Activated T-cell treated with anti-CD3 and anti-CD28 coated beads for 1 hour (primary cell): Measurements from ENCODE around the gene GCNT1.
"Not testable (repeated sequence)": the region's sequence is repeated elsewhere in the genome, so short reads cannot be mapped to it uniquely, and the experiment has no call there.

ENCODE experiments used
- DNase-seq: peaks from one replicate; pipeline ENCODE4 v3.0.0-alpha.2; 2020; ENCODE audit warnings: low read depth

Gene GCNT1

DNA sequence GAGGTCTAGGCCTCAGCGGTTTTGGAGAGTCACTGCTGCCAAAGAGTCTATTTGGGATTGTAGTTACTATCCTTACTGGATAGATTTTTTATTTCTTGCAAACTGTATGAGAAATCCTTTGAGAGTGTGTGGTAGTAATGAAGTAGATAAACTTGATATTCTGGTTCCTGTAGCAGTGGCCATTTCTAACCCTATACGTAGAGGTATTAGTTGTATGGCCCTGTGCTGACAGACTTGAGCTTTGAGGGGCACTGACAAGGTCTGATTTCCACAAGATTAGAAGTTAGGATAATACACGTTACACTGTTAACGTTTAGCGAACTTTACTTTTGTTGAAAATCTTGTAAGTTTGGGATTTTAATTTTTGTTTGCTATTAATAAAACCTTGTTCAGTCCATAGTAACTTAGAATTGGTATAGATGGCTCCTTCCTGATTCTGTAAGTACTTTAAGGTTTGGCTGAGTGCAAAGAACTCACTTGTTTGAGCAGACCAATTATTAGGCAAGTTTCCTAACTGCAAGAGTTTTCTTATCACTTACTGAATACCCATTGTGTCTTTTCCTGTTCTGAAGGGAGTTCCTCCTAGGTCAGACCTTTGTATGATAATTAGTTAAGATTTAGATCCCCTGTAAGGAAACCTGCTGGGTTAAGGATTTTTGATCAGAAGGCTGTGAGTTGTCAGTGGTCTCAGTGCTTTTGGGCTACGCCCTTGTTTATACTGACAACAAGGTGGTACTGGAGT is 31.4 kb downstream of the GCNT1 start:
- DNase-seq: no peak

DNA sequence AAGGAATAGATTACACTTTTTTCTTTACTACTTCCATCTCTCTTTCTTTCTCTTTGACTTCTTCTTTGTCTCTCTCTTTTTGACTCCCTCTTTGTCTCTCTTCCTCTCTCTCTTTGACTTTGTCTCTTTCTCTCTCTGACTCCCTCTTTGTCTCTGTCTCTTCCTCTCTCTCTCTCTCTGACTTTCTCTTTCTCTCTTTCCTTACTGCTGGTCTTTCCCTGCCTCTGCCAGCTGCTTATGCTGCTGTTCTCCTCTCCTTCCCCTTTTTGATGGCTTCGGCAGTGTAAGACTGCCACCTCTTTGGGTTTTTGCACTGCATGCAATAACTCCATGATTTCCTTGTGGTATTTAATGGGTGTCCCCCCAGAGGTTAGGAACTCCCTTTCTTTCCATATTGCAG is 32.1 kb downstream of the GCNT1 start:
- DNase-seq: not testable (repeated sequence)

DNA sequence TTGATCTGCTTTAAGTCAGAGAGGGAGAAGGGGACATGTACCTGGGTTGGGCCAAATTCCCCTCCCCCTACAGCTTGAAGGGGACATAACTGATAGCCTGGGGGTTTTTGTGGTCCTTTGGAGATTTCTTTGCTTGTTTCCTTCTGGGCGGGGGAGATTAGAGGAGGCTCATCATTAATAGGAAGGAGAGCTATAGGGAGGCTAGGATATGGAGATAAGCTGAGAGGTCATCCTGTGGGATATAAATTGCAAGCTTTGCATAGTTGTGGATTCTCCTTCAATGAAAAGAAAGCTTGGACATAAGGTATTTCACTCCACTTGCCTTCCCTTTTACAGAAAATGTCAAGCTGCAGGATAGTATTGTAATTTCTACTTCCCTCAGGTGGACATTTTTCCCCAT is 34.5 kb downstream of the GCNT1 start:
- DNase-seq: not testable (repeated sequence)

DNA sequence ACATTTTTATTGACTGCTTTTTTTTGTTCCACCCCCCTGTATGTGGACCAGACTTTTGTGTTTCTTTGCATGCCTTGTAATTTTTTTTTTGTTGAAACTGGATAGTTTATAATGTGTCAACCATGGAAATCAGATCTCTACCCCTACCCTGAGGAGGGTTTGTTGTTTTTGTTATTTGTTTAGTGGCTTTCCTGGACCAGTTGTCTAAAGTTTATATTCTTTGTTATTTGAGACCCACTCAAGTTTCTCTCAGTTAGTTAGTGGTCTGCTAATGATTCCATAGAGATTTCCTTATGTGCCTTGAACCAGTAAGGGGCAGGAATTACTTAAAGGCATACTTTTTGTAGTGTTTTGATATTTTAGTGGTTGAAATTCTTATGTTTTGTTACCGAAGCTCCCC is 41.1 kb downstream of the GCNT1 start:
- no peak for DNase-seq

DNA sequence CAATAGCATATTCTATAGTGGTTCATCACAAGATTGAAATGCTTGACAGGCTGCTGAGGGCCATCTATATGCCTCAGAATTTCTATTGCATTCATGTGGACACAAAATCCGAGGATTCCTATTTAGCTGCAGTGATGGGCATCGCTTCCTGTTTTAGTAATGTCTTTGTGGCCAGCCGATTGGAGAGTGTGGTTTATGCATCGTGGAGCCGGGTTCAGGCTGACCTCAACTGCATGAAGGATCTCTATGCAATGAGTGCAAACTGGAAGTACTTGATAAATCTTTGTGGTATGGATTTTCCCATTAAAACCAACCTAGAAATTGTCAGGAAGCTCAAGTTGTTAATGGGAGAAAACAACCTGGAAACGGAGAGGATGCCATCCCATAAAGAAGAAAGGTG is 43.8 kb downstream of the GCNT1 start:
- DNase-seq: no peak

DNA sequence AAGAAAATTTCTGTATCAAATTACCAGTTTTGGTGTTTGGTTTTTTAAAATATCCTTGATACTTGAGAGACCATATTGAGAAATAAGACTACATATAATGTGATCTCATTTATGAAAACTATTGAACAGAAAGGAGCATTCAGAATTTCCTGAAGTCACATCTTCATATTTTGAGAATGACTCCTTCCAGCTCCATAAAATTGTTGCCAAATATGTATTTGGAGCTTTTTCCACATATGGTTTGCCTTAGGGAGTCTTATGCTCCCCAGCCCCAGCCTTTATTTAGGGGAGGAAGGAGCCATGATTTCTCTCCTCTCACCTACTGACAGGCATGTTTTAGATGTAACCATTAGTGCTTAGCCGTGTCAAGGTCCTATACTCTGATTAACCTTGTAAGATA is 51.1 kb downstream of the GCNT1 start:
- DNase-seq: no peak

DNA sequence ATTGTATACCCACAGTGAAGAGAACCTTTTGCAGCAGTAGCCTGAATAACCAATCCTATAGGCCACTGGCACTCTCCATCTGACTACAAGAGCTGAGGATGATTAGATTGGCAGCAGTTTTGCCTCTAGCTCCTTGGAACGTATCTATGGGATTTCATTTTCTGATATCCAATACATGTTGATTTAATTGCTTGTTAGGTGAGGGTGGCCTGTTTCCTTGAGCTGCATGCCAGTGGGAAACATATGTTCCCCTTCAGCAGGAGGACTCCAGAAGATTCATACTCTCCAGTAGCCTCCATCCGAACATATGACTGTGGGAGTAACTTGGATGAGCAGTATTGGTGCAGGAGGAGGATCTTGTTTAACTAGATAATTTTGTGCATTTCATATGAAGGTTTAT is 51.5 kb downstream of the GCNT1 start:
- DNase-seq: no peak

DNA sequence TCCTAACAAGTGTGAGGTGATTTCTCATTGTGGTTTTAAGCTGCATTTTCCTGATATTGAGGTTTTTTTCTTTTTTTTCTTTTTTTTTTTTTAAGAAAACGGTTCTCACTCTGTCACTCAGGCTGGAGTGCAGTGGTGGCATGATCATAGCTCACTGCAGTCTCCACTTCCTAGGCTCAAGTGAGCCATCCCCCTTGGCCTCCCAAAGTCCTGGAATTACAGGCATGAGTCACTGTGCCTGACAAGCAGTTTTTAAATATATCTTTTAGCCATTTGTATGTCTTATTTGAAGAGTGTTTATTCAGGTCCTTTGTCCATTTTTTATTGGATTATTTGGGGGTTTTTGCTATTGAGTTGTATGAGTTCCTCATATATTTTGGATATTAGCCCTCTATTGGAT is 53.8 kb downstream of the GCNT1 start:
- no peak for DNase-seq

DNA sequence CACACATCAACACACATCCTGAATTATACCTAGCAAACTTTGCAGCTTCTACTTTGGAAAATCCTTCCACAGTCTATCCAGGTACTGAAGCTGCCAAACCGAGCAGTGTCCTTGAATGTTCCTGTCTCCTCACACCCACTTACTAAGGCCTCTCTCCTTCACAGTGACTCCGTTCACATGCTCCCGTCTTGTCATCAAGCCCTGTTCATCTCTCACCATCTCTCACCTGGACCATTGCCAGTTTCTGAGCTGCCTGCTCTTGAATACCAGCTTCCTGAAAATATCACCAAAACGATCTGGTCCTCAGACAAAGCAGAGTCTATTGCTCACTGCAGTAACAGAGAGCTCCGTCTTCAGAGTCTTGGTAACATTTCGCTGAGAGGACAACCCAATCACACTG is 57.4 kb downstream of the GCNT1 start:
- no peak for DNase-seq

DNA sequence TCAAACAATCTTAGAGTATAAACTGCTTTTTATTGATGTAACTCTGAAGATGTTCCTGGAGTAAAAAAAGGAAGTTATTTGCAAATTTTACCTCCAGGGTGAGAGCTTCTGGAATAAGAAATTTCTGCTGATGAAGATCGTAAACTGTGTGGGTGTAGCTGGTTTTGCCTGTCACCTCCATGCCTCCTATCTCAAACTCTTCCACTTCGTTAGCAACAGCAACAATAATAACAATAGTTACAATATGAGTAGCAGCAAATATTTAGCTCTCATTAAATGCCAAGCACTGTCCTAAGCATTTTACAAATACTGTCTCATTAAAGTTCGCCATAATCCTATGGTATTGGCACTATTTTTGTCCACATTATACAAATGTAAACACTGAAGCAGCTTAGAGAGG is 57.9 kb downstream of the GCNT1 start:
- no peak for DNase-seq

DNA sequence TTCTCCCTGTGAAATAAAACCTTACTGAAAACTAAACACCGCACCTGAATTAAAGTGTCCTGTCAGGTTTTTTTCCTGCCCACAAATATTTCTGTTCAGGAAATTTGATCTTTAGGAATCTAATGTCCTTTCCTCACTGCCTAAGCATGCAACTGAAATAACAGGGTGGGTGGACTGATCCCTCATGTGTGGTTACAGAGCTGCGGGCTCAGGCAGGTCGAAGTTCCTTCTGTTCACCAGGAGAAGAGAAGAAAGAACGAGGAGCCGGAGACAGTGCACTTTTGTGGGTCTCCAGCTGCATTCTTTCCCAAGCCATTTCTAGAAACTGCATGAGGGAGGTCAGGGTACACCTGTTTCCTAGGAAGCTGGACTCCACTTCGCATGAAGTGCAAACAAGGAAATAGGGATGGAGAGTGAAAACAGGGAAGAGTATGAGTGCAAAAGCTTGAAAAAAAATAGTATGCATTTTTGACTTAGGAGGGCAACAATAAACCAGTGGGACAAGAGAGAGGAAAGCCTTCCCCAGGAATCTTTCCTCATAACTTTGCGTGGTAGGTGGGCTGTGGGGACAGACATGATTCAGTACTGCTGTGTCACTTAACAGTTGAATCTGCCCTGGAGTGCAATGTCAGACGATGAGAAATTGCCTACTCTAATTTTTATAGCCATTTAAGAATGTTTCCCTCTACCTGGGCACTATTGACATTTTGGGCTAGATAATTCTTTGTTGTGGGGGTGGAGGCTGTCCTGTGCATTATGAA is 60.3 kb downstream of the GCNT1 start:
- DNase-seq: no peak

DNA sequence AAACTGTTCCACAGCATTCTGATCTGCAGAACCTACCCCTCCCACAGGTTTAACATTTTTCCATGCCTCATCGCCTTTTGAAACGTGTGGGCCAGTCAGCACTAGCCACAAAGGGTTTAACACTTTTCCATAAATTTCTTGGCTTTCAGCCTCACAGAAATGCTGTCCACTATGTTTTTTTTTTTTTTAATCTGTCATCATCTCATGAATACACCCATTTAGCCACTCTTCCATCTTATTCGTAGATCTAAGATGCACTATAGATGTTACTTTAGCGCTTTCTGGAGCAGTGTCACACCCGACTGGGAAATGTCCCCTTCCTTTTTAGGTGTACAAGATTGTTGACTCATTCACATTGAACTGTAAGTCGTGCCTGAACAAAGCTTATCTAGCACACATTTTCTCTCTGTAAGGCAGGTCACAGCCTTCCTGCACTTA is 62.3 kb downstream of the GCNT1 start:
- no peak for DNase-seq

DNA sequence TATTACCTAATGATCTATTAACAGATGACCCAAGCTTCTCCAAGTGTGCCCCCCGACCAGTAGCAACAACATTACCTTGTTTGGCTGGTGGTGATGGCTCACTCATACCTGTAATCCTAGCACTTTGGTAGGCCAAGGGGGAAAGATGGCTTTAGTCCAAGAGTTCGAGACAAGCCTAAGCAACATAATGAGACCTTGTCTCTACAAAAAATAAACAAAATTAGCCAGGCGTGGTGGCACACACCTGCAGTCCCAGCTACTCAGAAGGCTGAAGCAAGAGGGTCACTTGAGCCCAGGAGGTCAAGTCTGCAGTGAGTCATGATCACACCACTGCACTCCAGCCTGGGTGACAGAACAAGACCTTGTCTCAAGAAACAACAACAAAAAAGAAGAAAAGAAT is 62.9 kb downstream of the GCNT1 start:
- no peak for DNase-seq

DNA sequence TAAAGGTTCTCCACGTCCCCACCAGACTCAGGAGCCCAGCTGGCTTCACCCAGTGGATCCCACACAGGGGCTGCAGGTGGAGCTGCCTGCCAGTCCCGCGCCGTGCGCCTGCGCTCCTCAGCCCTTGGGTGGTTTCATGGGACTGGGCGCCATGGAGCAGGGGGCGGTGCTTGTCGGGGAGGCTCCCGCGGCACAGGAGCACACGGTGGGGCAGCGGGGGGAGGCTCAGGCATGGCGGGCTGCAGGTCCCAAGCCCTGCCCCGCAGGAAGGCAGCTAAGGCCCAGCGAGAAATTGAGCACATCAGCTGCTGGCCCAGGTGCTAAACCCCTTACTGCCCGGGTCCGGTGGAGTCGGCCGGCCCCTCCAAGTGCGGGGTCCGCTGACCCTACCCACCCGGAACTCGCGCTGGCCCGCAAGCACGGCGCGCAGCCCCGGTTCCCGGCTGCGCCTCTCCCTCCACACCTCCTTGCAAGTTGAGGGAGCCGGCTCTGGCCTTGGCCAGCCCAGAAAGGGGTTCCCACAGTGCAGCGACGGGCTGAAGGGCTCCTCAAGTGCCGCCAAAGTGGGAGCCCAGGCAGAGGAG is 64.7 kb downstream of the GCNT1 start:
- DNase-seq: not testable (repeated sequence)

DNA sequence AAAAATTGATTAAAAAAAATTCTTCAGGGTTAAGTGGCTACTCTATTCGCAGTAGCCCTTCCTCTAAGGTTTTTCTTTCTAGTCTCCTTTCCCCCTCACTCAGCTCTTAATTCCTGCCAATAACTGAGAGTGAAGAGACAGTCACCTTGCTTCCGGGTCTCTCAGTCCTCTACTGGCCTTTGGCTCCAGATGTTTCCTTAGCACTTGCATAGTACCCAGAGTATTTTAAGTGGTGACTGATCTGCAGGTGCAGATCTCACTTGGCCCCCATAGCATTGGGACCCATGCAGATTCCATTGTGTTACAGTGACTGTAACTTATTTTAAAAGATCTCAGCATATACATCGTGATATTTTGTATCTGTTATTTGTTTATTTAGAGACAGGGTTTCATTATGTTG is 66.2 kb downstream of the GCNT1 start:
- no peak for DNase-seq

DNA sequence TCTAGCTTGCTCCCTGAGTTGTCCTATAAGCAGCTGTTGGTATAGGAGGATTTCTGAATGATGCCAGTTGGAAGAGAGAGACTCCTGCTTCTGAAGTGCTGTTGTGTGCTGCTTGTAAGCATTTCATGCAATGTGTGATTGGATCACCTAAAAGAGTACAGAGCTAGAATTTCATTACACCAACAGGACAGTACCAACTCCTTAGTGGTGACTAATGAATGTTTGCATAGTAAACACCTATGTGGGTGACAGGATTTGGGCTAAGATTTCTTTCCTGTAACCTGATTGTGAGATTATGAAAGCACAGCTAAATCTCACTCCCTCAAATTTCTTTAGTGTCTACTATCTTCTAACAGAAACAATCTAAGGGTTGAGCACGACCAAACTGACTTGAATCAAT is 67.0 kb downstream of the GCNT1 start:
- no peak for DNase-seq

DNA sequence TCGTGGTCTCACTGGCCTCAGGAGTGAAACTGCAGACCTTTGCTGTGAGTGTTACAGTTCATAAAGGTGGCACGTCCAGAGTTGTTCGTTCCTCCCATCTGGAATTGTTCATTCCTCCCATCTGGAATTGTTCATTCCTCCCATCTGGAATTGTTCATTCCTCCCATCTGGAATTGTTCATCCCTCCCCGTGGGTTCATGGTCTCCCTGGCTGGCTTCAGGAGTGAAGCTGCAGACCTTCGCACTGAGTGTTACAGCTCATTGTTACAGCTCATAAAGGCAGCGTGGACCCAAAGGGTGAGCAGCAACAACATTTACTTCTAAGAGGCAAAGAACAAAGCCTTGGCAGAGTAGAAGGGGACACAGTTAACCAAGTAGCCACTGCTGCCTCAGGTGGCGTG is 69.1 kb downstream of the GCNT1 start:
- DNase-seq: no peak

DNA sequence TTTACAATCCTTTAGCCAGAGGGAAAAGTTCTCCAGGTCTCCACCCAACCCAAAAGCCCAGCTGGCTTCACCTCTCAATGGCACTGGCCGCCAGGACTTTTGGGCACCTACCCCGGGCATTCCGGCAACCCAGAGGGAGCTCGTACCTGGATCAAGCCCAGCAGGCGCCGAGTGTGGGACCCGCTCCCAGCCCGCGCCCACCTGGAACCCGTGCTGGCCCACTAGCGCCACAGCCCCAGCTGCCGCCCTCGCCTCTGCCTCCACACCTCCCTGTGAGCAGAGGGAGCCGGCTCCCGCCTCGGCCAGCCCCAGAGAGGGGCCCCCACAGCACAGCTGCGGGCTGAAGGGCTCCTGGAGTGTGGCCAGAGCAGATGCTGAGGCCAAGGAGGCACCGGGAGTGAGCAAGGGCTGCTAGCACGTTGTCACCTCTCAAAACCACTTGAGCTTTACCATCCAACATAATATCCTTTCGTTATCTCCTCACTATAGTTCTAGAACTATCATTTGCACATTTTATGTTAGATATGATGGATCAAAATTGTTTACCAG is 69.7 kb downstream of the GCNT1 start:
- no peak for DNase-seq

DNA sequence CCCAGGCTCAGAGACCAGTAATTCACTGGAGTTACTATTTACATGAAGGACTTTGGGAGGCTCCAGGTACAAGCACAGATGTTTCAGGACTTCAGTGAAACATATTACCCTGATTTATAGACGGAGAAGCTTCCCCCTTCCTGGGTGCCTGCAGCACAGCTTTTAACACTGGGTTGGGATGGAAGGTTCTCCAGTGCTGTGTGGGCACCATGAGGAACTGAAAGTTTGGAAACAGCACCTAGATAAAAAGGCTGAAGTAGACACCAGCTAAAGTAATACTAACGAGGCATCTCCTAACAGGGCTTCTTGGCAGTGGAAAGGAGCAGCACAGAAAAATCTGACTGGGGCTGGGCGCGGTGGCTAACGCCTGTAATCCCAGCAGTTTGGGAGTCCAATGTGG is 70.7 kb downstream of the GCNT1 start:
- DNase-seq: no peak

DNA sequence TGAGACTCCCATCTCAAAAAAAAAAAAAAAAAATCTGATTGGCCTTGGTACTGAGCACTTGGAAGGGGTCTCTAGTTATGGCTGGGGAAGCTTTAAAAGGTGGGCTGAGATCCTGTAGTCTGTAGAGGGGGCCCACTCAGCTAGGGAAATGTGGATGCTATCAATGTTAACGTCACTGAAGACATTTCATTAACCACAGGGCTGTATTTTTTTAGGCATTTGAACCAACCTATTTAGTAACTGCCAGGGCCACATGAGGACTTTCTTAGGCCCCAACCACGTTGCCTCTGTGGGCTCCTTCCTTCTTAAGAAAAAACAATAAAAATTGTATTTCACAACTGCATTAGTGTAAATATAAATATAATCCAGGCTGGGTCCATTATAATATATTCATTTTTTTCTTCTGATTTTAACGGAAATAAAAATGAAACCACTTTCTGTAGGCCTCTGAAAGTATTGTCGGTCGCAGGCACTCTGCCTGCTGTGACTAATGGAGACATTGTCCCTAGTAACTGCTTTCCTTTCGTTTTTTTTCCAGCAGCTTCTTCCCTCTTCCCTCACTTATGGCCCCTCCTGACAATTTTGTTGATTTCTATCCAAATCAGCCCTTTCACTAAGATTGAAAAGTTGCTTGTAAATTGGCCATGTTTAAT is 71.6 kb downstream of the GCNT1 start:
- no peak for DNase-seq

DNA sequence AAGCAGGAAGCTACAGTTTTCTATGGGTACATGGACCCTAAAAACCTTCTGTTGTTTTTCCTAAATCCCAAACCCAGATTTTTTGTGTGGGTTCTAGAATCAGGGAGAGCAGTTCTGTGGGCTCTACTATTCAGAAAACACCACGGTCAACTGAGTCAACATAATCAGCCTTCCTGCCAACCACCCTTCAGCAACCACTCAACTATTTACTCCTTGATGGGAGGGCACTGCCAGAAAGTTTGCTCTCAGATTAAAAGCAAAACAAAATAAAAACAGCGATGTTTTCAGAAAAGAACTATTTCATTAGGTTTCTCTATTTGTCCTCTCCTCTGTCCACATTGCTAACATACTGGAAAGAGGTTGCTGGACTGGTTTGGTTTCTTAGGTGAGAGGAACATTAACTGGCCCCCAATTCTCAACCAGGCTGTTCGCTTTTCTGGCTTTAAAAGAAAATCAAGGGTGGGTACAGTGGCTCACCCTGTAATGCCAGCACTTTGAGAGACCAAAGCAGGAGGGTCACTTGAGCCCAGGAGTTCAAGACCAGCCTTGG is 72.3 kb downstream of the GCNT1 start:
- DNase-seq: no peak

DNA sequence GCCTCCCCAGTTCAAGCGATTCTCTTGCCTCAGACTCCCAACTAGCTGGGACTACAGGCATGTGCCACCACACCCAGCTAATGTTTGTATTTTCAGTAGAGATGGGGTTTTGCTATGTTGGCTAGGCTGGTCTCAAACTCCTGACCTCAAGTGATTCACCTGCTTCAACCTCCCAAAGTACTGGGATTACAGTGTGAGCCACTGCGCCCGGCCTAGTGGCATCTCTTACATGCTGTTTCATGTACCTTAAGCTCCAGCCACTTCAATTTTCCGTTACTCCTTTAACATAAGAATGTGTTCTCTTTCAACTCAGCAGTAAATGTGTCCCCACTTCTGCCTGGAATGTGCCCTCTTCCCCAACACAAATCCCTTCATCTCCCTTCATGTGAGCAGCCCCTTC is 73.9 kb downstream of the GCNT1 start:
- DNase-seq: not testable (repeated sequence)
